NCI-H526 treated with DMSO at 0.1 percent for 48 hours (cell line): Measurements from ENCODE around the gene FADS6.
"Not testable (repeated sequence)": the region's sequence is repeated elsewhere in the genome, so short reads cannot be mapped to it uniquely, and the experiment has no call there.

Source experiments
- DNase-seq: peaks from one replicate; lab custom pipeline; 2025; lab: John Stamatoyannopoulos, UW

FADS6 gene

GRCh38 chr17:74921026-74921681, 27.7 kb upstream of the FADS6 start:
- peak; percentile 35 for DNase-seq

DNA sequence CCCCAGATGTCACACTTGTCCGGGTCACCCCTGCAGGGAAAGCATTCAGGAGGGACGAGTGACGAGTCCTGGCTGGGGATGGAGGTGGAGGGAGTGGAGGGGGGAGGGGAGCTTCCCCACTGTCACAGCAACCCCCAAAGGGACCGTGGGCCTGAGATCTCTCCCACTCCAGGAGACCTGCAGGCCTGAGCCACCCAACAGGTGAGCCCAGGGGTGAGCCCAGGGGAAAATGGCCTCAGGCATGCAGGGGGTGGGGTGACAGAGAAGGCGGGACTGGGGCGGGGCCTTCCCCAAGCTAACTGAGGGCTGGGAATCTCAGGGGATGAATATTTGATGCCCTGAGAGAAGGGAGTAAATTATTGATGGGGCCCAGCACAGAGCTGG, 27.2 kb upstream of the FADS6 start:
- DNase-seq, result no peak

DNA sequence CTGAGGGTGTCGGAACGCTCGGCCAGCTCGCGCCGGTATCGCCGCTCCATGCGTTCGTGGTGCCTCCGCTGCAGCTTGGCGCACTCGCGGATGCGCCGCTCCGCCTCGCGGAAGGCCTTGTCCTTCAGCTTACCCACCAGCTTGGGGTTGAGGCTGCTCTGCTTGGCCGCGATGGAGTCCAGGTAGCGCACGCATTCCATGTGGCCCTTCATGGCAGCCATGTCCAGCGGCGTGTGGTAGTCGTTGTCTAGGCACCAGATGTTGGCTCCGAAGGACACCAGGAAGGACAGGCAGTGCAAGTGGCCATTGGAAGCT, 26.8 kb upstream of the FADS6 start:
- DNase-seq, result no peak

DNA sequence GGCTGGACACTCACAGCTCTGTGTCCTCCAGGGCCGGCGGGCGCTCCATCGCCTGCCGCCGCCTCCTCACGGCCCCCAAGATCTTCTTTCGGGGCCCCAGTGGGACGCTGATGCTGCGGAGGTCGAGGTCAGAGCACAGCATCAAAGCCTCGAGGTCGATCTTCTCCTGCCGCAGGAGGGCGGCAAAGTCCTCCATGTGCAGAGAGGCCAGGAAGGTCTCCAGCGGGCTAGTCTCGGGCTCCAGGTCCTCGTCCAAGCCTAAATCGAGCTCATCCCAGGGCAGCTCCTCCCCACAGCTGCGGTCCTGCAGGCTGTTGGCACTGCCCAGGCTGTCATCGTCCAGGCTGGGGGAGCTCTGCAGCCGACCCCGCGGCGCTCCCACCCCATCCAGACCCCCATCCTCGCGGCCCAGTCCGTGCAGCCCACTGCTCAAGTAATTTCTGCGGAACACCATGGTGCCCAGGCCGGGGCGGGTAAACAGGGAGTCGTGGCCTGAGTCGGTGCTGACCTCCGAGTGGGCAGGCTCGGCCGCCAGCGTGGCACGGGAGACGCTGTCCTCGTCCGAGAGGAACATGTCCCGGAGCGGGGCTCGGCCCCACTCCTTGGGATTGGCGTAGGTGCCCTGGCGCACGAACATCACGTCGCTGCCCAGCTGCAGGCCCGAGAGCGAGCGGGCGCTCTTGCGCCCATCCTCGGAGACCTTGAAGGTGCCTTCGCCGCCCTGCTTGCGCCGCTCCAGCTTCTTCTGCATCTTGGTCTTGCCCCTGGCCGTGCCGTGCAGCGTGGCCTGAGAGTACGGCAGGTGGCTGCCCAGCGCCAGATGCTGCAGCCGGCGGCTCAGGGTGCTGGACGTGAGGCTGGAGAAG, 26.2 kb upstream of the FADS6 start:
- DNase-seq, result no peak

- DNase-seq, result no peak
These were observed 25.5 kb upstream of the FADS6 start for GRCh38 chr17:74918906-74919305.

DNA sequence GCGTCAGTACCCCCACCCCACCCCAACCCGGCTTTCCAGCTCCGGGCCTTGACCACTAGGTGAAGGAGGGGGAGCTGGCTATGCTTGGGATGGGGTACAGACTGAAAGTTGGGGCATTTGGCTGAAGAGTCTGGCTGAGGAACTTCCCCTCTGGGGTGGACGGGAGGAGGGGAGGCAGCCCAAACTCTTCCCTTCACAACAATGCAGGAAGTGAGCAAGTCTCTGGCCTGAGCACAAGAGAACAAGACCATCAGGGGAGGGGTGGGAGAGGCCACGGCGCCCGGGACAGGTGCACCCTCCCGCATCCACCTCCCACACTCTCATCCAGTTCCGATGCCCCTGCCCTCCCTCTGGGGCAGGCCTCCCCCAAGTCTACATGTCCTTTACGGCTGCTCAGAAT, 24.0 kb upstream of the FADS6 start:
- DNase-seq, result no peak

GRCh38 chr17:74916851-74917199, 23.4 kb upstream of the FADS6 start:
- DNase-seq, result no peak

DNA sequence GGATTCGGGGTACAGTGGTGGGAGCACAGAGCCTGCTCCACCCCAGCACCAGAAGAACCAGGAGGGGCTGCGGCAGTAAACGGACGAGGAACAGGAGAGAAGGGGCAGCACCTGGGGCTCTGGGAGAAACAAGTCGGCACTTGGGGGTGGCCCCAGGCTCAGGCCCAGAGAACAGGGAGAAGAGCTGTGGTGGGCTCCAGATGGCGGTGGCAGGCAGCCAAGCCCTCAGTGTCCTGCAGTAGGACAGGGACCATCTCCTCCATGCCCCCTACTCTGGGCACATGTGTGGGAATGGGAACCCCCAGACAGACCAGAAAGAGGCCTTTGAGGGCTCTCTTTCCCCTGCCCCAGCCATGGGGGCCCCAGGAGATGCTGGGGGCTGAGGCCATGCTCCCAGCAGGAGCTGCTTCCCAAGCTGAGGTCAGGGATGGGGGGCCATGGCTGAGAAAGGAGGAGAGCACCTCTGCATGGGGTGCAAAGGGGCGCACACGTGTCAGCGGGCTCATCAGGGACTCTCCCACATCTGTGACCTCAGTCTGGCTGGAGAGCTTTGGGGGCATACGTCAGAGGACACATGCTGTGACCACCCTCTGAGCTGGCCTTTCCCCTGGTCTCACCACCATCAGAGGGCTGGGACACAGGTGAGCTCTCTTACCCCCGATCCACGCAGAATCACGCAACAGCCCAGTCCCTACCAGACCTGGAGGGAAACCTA, 22.9 kb upstream of the FADS6 start:
- DNase-seq, result no peak

DNA sequence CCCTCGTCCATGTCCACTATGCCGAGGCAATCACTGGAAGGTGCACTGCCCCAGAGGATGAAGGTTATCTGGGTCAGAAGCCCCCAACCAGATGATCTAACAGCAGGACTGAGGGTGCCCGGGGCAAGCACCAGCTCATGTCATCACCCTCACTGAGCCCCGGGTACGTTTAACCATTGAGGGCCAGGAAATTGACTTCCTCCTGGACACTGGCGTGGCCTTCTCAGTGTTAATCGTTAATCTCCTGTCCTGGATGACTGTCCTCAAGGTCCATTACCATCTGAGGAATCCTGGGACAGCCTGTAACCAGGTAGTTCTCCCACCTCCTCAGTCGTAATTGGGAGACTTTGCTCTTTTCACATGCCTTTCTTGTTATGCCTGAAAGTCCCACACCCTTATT, 18.0 kb upstream of the FADS6 start:
- not testable (repeated sequence) for DNase-seq

- not testable (repeated sequence) for DNase-seq
These were observed 15.7 kb upstream of the FADS6 start for GRCh38 chr17:74909097-74909496.

- DNase-seq, result no peak
These were observed 13.6 kb upstream of the FADS6 start for GRCh38 chr17:74907012-74907411.

DNA sequence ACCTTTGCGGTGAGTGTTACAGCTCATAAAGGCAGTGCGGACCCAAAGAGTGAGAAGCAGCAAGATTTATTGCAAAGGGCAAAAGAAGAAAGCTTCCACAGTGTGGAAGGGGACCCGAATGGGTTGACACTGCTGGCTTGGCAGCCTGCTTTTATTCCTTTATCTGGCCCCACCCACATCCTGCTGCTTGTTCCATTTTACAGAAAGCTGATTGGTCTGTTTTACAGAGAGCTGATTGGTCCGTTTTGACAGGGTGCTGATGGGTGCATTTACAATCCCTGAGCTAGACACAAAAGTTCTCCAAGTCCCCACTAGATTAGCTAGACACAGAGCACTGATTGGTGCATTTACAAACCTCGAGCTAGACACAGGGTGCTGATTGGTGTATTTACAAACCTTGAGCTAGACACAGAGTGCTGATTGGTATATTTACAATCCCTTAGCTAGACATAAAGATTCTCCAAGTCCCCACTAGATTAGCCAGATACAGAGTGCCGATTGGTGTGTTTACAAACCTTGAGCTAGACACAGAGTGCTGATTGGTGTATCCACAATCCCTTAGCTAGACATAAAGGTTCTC, 12.9 kb upstream of the FADS6 start:
- not testable (repeated sequence) for DNase-seq

DNA sequence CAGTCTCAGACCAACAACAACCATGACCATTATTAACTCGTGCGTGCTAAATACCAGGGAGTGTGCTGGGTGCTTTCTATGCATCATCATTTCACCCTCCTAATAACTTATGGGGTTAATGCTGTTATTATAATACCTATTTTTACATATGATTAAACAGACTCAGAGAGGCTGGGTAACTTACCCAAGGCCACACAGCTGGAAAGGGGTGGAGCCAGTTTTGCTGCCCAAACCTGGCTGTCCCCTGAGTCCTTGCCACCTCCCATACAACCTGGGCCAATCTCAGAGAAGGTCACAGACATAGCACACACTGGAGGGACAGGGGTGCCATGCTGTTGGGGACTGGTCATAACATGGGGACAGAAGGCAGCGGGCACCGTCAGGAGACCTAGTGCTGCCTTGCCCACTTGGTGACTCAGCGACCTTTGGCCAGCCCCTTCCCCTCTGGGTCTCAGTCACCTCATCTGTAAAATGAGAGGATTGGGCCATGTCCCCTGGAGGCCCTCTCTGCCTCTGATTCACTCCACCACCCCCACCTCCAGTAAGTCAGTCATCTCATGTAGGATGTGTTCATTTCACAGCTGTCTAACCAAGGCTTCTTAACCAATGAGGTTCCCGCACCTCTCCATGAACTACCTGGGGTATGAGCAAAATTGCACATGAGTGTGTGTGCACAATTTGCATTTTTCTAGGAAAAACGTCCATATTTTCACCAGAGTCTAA, 11.4 kb upstream of the FADS6 start:
- no peak for DNase-seq

GRCh38 chr17:74903671-74904070, 10.2 kb upstream of the FADS6 start:
- DNase-seq, result no peak

DNA sequence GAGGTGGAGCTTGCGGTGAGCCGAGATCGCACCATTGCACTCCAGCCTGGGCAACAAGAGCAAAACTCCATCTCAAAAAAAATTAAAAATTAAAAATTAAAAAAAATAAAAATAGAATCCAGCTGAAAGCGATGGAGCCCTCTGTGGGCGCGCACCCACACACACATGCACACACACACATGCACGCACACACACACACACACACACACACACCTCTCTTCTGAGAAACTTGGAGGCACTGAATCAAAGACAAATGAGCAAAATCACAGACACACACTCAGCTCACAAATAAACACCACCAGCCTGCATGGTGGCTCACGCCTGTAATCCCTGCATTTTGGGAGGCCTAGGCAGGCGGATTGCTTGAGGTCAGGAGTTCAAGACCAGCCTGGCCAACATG, 9.6 kb upstream of the FADS6 start:
- no peak for DNase-seq

GRCh38 chr17:74901353-74902135, 8.1 kb upstream of the FADS6 start:
- DNase-seq, result no peak

DNA sequence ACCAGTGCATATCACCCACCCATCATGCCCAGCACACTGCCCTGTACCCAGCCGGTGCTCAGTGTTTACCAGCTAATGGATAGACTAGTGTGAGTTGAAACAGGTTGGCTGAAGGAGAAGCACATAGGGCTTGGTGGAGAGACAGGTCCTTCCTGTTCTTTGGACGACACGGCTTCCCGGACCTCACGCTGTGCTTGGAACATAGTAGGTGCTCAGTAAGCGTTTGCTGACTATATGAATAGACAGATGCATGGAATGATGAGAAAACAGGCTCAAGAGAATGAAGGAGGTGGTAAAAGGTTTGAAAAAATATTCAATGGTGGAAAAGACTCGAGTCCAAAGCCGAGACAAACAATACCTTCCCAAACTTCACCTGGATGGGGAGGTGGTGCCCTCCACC, 6.8 kb upstream of the FADS6 start:
- DNase-seq, result no peak

GRCh38 chr17:74898376-74898946, 5.0 kb upstream of the FADS6 start:
- DNase-seq, result no peak

DNA sequence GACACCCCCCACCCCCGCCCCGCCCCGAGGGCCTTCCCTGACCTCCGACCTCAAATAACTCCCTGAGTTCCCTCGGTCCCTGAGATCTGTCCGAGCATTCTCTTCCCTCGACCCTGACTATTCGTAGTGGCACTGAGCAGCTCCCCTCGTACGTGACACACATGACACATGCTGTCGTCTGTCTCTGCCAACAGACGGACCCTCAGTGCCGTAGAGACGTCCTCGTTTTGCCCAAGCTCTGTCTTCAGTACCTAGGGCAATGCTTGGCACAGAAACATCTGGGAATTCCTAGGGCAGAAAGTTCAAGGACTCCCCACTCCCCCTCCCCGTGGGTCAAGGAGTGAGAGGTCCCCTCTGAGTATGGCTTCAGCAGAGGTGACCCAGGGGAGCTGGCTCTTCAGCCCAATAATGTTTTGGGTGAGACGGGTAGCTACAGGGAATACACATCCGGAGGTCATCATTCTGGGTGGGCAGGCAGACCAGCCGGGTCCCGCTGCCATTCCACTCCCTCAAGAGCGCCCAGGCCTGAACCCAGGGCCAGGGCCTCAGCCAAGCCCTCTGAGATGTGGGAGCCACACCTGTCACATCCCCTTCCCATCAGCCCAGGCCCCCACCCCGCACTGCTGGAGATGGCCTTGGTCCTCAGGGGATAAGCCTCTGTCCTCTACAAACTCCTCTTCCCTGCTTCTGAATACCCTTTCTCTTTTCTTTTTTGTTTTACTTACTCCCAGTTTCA, 671 bp upstream of the FADS6 start:
- DNase-seq, result no peak
